Liver (tissue), 9 donors: ENCODE data around the gene RNF144A. TPM values are rescaled to one million over a fixed set of nuclear protein-coding genes. Genes with fewer than 3 reads are reported as not detected.

Source experiments
- DNase-seq: peaks from one replicate; pipeline ENCODE4 v3.0.0-alpha.2; 2017; ENCODE audit warnings: low spot score
- H3K27ac ChIP-seq, 2 donors: one replicate each; pipeline ENCODE4 v1.7.0; 2013; ENCODE audit warnings: inconsistent platforms in 2 of 2, low read length in 2 of 2, control low read depth in 1 of 2, low read depth in 1 of 2, mild to moderate bottlenecking in 1 of 2
- H3K27me3 ChIP-seq, 4 donors: one replicate each; pipeline versions ENCODE4 v1.6.1 to v1.7.0; 2013; ENCODE audit warnings: low read length in 3 of 4, inconsistent platforms in 1 of 4, mild to moderate bottlenecking in 1 of 4, moderate library complexity in 1 of 4; ENCODE audit not compliant: control insufficient read depth in 4 of 4, insufficient read depth in 4 of 4
- H3K36me3 ChIP-seq, 4 donors: one replicate each; pipeline versions ENCODE4 v1.6.1 to v1.7.0; 2013; ENCODE audit warnings: low read length in 3 of 4, mild to moderate bottlenecking in 3 of 4, low read depth in 1 of 4, moderate library complexity in 1 of 4; ENCODE audit not compliant: control insufficient read depth in 4 of 4, insufficient read depth in 3 of 4
- H3K4me1 ChIP-seq, 4 donors: one replicate each; pipeline versions ENCODE4 v1.6.1 to v1.7.0; 2013; ENCODE audit warnings: low read length in 3 of 4, mild to moderate bottlenecking in 3 of 4, moderate library complexity in 1 of 4; ENCODE audit not compliant: control insufficient read depth in 4 of 4, insufficient read depth in 4 of 4
- H3K4me3 ChIP-seq, 3 donors: one replicate each; pipeline versions ENCODE4 v1.6.1 to v1.7.0; 2013; ENCODE audit warnings: low read length in 3 of 3, control low read depth in 1 of 3, low read depth in 1 of 3, mild to moderate bottlenecking in 1 of 3
- H3K9ac ChIP-seq, 2 donors: one replicate each; pipeline ENCODE4 v1.7.0; 2013; ENCODE audit warnings: low read length in 2 of 2, mild to moderate bottlenecking in 2 of 2, moderate library complexity in 2 of 2, control low read depth in 1 of 2, low read depth in 1 of 2
- H3K9me3 ChIP-seq, 4 donors: one replicate each; pipeline versions ENCODE4 v1.6.1 to v1.7.0; 2013; ENCODE audit warnings: low read length in 3 of 4; ENCODE audit not compliant: control insufficient read depth in 4 of 4
- EGR1 ChIP-seq, 2 donors: IDR thresholded peaks; 2 replicates each; pipeline ENCODE4 v1.6.1; 2016 to 2018; ENCODE audit warnings: antibody characterized with exemption in 2 of 2, low read depth in 2 of 2
- FOXA1 ChIP-seq: IDR thresholded peaks from 2 replicates; pipeline ENCODE4 v1.6.1; 2016; ENCODE audit warnings: antibody characterized with exemption
- FOXA2 ChIP-seq: IDR thresholded peaks from 2 replicates; pipeline ENCODE4 v1.6.1; 2016; ENCODE audit warnings: antibody characterized with exemption
- GABPA ChIP-seq, 2 donors: IDR thresholded peaks in 1 of 2; conservative IDR thresholded peaks in 1 of 2; 2 replicates each; pipeline ENCODE4 v1.6.1; 2016; ENCODE audit warnings: antibody characterized with exemption in 2 of 2, mild to moderate bottlenecking in 1 of 2, moderate library complexity in 1 of 2
- HNF4A ChIP-seq, 2 donors: conservative IDR thresholded peaks; 2 replicates each; pipeline ENCODE4 v1.6.1; 2016; ENCODE audit warnings: antibody characterized with exemption in 2 of 2, mild to moderate bottlenecking in 2 of 2
- HNF4G ChIP-seq: IDR thresholded peaks from 2 replicates; pipeline ENCODE4 v1.6.1; 2016; ENCODE audit warnings: antibody characterized with exemption
- JUND ChIP-seq, 2 donors: IDR thresholded peaks; 2 replicates each; pipeline ENCODE4 v1.6.1; 2016; ENCODE audit warnings: antibody characterized with exemption in 2 of 2
- MAX ChIP-seq: IDR thresholded peaks from 2 replicates; pipeline ENCODE4 v1.6.1; 2016; ENCODE audit warnings: antibody characterized with exemption
- NR2F2 ChIP-seq: IDR thresholded peaks from 2 replicates; pipeline ENCODE4 v1.6.1; 2016; ENCODE audit warnings: antibody characterized with exemption
- RAD21 ChIP-seq, 2 donors: IDR thresholded peaks; 2 replicates each; pipeline ENCODE4 v1.6.1; 2016; ENCODE audit warnings: antibody characterized with exemption in 2 of 2, mild to moderate bottlenecking in 2 of 2
- REST ChIP-seq: IDR thresholded peaks from 2 replicates; pipeline ENCODE4 v1.6.1; 2016; ENCODE audit warnings: antibody characterized with exemption, mild to moderate bottlenecking
- RXRA ChIP-seq, 2 donors: IDR thresholded peaks; 2 replicates each; pipeline ENCODE4 v1.6.1; 2017 to 2018; ENCODE audit warnings: antibody characterized with exemption in 2 of 2, mild to moderate bottlenecking in 1 of 2
- SP1 ChIP-seq: IDR thresholded peaks from 2 replicates; pipeline ENCODE4 v1.6.1; 2018; ENCODE audit warnings: antibody characterized with exemption, mild to moderate bottlenecking
- TAF1 ChIP-seq: conservative IDR thresholded peaks from 2 replicates; pipeline ENCODE4 v1.6.1; 2016; ENCODE audit warnings: antibody characterized with exemption, mild to moderate bottlenecking
- YY1 ChIP-seq: IDR thresholded peaks from 2 replicates; pipeline ENCODE4 v1.6.1; 2016; ENCODE audit warnings: antibody characterized with exemption, mild to moderate bottlenecking
- ZBTB33 ChIP-seq: IDR thresholded peaks from 2 replicates; pipeline ENCODE4 v1.6.1; 2016; ENCODE audit warnings: antibody characterized with exemption
- WGBS: extraction: QIAGEN DNeasy Blood & Tissue Kit; methylation state at CpG from one replicate; pipeline ENCODE4 v1.1.7; 2013; 5-methylcytosine and 5-hydroxymethylcytosine counted together
- polyA plus RNA-seq, 2 donors: library from polyadenylated mRNA; stranded (reverse) in 1 of 2; unstranded in 1 of 2; fragments of 200-250 nt in 1 of 2; fragments of >200 nt in 1 of 2; fragmentation: Nextera tagmentation in 1 of 2; extraction: Ambion mirVana in 1 of 2; gene quantifications; one replicate each; pipeline versions ENCODE4 v1.2.1 to v1.2.3, GENCODE V29; 2013 to 2015
- total RNA-seq, 2 donors: library from RNA; depleted of rRNA; stranded (reverse); fragments of >200 nt; gene quantifications; one replicate each; pipeline ENCODE4 v1.2.3, GENCODE V29; 2014
- TF ChIP-seq, protein P1 (sequence below): IDR thresholded peaks from 2 replicates; pipeline ENCODE4 v1.6.1; 2016; ENCODE audit warnings: antibody characterized with exemption
- TF ChIP-seq, protein P2 (sequence below): fragments of 150-350 bp; IDR thresholded peaks from 2 replicates; pipeline ENCODE4 v1.5.1; 2017; ENCODE audit warnings: improper control_type of control experiment, low read depth, low read length; ENCODE audit not compliant: missing input control
- donor health status: healthy.
- donor health status: healthy.
- donor health status: healthy.
- donor health status: healthy.
- donor health status: healthy.

RNF144A gene
- total and polyA plus RNA-seq, 4 donors = 1.0 to 10.4 (median 2.3) TPM

- no peak for TF ChIP-seq HNF4A (conservative IDR thresholded peaks at IDR 0.05)
- TF ChIP-seq GABPA (IDR thresholded peaks at IDR 0.05 in 1 of 2, conservative IDR thresholded peaks at IDR 0.05 in 1 of 2) = no peak
- TF ChIP-seq FOXA1 = no peak
- TF ChIP-seq SP1 = no peak
- no peak for TF ChIP-seq TAF1
- no peak for TF ChIP-seq ZBTB33
- no peak for TF ChIP-seq HNF4G
- TF ChIP-seq NR2F2 = no peak
- no peak for TF ChIP-seq EGR1 (IDR thresholded peaks at IDR 0.05; ENCODE audit: low read depth in 2 of 2)
- no peak for TF ChIP-seq RAD21 (IDR thresholded peaks at IDR 0.05)
- no peak for TF ChIP-seq FOXA2
- no peak for TF ChIP-seq MAX
- no peak for TF ChIP-seq YY1
- TF ChIP-seq JUND (IDR thresholded peaks at IDR 0.05) = no peak
- TF ChIP-seq REST = no peak
- TF ChIP-seq, protein P1, sequence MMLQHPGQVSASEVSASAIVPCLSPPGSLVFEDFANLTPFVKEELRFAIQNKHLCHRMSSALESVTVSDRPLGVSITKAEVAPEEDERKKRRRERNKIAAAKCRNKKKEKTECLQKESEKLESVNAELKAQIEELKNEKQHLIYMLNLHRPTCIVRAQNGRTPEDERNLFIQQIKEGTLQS = no peak
- no peak for TF ChIP-seq RXRA (IDR thresholded peaks at IDR 0.05)
- 96% methylated on average over 6 of the region's 6 CpGs for WGBS
- H3K4me3 ChIP-seq = no peak overlapping the region
- H3K27me3 ChIP-seq = no peaks in the 10 kb centered on the region
- DNase-seq = no peak
- no peaks in the 10 kb centered on the region for H3K36me3 ChIP-seq
- no peak overlapping the region for H3K9ac ChIP-seq
- no peak overlapping the region for H3K27ac ChIP-seq
- H3K4me1 ChIP-seq = no peaks in the 10 kb centered on the region
- H3K9me3 ChIP-seq = no peaks in the 10 kb centered on the region
These were observed 26.3 kb downstream of the RNF144A start for GRCh38 chr2:6943523-6943922.

DNA sequence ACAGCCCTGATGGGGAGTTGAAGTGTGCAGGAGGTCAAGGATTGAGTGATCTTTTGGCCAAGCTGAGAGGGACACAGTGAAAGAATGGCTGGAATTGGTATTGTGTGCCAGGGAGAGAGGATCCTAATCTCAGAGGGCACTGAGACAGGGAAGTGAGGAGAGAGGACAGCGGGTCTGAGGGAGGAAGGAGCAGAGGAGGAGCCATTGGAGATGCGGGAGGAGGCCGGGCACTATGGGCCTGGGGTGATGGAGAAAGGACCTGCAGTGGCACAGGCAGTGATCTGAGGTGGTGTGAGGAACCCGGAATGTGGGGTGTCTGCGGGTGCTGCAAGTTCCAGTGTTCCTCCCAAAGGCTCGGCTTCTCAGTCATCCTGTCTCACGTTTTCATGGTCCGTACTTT is 26.8 kb downstream of the RNF144A start:
- no peaks in the 10 kb centered on the region for H3K27me3 ChIP-seq
- 97% methylated on average over 8 of the region's 8 CpGs for WGBS
- H3K36me3 ChIP-seq = no peaks in the 10 kb centered on the region
- H3K27ac ChIP-seq = no peak overlapping the region
- DNase-seq = no peak
- H3K4me3 ChIP-seq = no peak overlapping the region
- TF ChIP-seq EGR1 (IDR thresholded peaks at IDR 0.05; ENCODE audit: low read depth in 2 of 2) (no peak), NR2F2 (no peak), FOXA1 (no peak), YY1 (no peak), SP1 (no peak), ZBTB33 (no peak), MAX (no peak), FOXA2 (no peak), HNF4G (no peak), HNF4A (conservative IDR thresholded peaks at IDR 0.05) (no peak)
- TF ChIP-seq, protein P2, sequence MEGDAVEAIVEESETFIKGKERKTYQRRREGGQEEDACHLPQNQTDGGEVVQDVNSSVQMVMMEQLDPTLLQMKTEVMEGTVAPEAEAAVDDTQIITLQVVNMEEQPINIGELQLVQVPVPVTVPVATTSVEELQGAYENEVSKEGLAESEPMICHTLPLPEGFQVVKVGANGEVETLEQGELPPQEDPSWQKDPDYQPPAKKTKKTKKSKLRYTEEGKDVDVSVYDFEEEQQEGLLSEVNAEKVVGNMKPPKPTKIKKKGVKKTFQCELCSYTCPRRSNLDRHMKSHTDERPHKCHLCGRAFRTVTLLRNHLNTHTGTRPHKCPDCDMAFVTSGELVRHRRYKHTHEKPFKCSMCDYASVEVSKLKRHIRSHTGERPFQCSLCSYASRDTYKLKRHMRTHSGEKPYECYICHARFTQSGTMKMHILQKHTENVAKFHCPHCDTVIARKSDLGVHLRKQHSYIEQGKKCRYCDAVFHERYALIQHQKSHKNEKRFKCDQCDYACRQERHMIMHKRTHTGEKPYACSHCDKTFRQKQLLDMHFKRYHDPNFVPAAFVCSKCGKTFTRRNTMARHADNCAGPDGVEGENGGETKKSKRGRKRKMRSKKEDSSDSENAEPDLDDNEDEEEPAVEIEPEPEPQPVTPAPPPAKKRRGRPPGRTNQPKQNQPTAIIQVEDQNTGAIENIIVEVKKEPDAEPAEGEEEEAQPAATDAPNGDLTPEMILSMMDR = no peak
- TF ChIP-seq, protein P1 = no peak
- no peak overlapping the region for H3K9ac ChIP-seq
- H3K9me3 ChIP-seq = no peaks in the 10 kb centered on the region
- no peaks in the 10 kb centered on the region for H3K4me1 ChIP-seq
